Lung (tissue), 12 donors: ENCODE measurements around the gene STX17. TPM values are rescaled to one million over a fixed set of nuclear protein-coding genes. Genes with fewer than 3 reads are reported as not detected.

Experiments used
- ATAC-seq: fragments of 200-7000 bp; cut with Tn5 transposase; one replicate; pipeline ENCODE4 v1.9.1; 2020; ENCODE audit warnings: moderate number of reproducible peaks; ENCODE audit not compliant: insufficient read depth, low FRiP score
- DNase-seq, 3 donors: peaks; one replicate each; pipeline ENCODE4 v3.0.0-alpha.2; 2013 to 2017
- H3K27ac ChIP-seq, 2 donors: one replicate each; pipeline ENCODE4 v1.5.1; 2013; ENCODE audit warnings: mild to moderate bottlenecking in 2 of 2, moderate library complexity in 2 of 2, control low read depth in 1 of 2, inconsistent platforms in 1 of 2, low read depth in 1 of 2, low read length in 1 of 2
- H3K27me3 ChIP-seq, 3 donors: one replicate each; pipeline ENCODE4 v1.5.1; 2013; ENCODE audit warnings: low read length in 2 of 3; ENCODE audit not compliant: control insufficient read depth in 3 of 3, insufficient read depth in 3 of 3
- H3K36me3 ChIP-seq, 4 donors: one replicate each; pipeline ENCODE4 v1.5.1; 2013; ENCODE audit warnings: low read length in 4 of 4, mild to moderate bottlenecking in 1 of 4, moderate library complexity in 1 of 4; ENCODE audit not compliant: control insufficient read depth in 4 of 4, insufficient read depth in 4 of 4
- H3K4me1 ChIP-seq, 5 donors: one replicate each; pipeline ENCODE4 v1.5.1; 2013; ENCODE audit warnings: low read length in 5 of 5, mild to moderate bottlenecking in 2 of 5, moderate library complexity in 1 of 5; ENCODE audit not compliant: control insufficient read depth in 5 of 5, insufficient read depth in 5 of 5
- H3K4me3 ChIP-seq: one replicate; pipeline ENCODE4 v1.5.1; 2013; ENCODE audit warnings: mild to moderate bottlenecking, control low read depth, moderate library complexity
- H3K9ac ChIP-seq, 2 donors: one replicate each; pipeline ENCODE4 v1.5.1; 2013; ENCODE audit warnings: low read length in 2 of 2, control low read depth in 1 of 2; ENCODE audit not compliant: insufficient read depth in 1 of 2
- H3K9me3 ChIP-seq, 4 donors: one replicate each; pipeline ENCODE4 v1.5.1; 2013; ENCODE audit warnings: low read length in 3 of 4, mild to moderate bottlenecking in 1 of 4, moderate library complexity in 1 of 4; ENCODE audit not compliant: control insufficient read depth in 4 of 4, insufficient read depth in 3 of 4
- WGBS, 2 donors: extraction: QIAGEN DNeasy Blood & Tissue Kit; methylation state at CpG; one replicate each; pipeline ENCODE4 v1.1.7; 2013; 5-methylcytosine and 5-hydroxymethylcytosine counted together
- polyA plus RNA-seq, 2 donors: library from polyadenylated mRNA; stranded (reverse); fragments of 200-250 nt; gene quantifications; one replicate each; pipeline ENCODE4 v1.2.1, GENCODE V29; 2013
- total RNA-seq, 2 donors: library from RNA; depleted of rRNA in 1 of 2; stranded (reverse); fragments of >200 nt in 1 of 2; gene quantifications; one replicate each; pipeline ENCODE4 v1.2.1, GENCODE V29; 2014 to 2021
- TF ChIP-seq, protein P1 (sequence below): IDR thresholded peaks from 2 replicates; pipeline ENCODE4 v1.5.1; 2012; ENCODE audit warnings: mild to moderate bottlenecking; ENCODE audit errors: control extremely low read depth, extremely low read depth
- donor health status: control.
- donor health status: control.
- donor health status: Bipolar disorder and iron deficiency.
- donor health status: healthy.
- donor health status: DM: yes; HTN: yes; CAD: no.

The STX17 gene
- total and polyA plus RNA-seq, 4 donors = 4.7 to 55.0 (median 18.7) TPM

DNA sequence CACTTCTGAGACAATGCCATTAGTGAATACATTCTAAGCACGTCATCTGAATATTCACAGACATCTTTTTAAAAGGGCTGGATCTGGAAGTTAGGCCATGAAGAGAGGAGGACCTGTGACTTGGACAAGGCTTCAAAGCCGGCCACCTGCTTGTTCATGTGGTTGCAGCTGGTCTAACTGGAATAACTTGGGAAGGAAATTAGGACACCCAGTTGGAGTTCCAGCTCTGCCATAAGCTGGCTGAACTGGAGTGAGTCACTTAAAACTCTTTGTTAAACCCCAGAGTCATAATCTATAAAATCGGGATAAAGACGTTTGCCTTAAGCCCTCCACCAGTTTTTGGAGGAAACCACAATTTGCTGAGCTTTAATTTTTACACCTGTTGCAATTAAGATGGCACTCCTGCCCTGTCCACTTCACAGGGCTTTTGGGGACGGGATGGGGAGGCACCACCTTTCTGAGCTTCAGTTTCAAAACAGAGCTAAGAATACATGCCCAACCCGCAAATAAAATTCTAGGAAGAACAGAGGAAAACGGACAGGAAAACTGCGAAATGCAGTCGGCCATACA is 536 bp upstream of the STX17 start:
- Histone ChIP-seq H3K27me3 (no peaks in the 10 kb centered on the region), H3K27ac (peak overlapping the region in 1 of 2 donors; percentile 18), H3K4me3 (peak overlapping the region; percentile 92), H3K9me3 (no peaks in the 10 kb centered on the region), H3K9ac (peak overlapping the region in 1 of 2 donors; percentile 73), H3K36me3 (no peaks in the 10 kb centered on the region), H3K4me1 (peaks cover 0 to 14% (median 3%) of the 10 kb centered on the region in 5 donors)
- TF ChIP-seq, protein P1, sequence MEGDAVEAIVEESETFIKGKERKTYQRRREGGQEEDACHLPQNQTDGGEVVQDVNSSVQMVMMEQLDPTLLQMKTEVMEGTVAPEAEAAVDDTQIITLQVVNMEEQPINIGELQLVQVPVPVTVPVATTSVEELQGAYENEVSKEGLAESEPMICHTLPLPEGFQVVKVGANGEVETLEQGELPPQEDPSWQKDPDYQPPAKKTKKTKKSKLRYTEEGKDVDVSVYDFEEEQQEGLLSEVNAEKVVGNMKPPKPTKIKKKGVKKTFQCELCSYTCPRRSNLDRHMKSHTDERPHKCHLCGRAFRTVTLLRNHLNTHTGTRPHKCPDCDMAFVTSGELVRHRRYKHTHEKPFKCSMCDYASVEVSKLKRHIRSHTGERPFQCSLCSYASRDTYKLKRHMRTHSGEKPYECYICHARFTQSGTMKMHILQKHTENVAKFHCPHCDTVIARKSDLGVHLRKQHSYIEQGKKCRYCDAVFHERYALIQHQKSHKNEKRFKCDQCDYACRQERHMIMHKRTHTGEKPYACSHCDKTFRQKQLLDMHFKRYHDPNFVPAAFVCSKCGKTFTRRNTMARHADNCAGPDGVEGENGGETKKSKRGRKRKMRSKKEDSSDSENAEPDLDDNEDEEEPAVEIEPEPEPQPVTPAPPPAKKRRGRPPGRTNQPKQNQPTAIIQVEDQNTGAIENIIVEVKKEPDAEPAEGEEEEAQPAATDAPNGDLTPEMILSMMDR = no peak
- ATAC-seq = no peak
- 17 to 22% methylated on average over 9 of the region's 9 CpGs for WGBS, 2 donors
- DNase-seq = peak in 2 of 3 donors; percentile 18 to 38

GRCh38 chr9:99907208-99907532 is 716 bp downstream of the STX17 start:
- no peaks in the 10 kb centered on the region for H3K27me3 ChIP-seq
- peak overlapping the region; percentile 90 to 96 for H3K9ac ChIP-seq
- TF ChIP-seq, protein P1 = no peak
- peak overlapping the region; percentile 92 for H3K4me3 ChIP-seq
- peaks cover 0 to 14% (median 3%) of the 10 kb centered on the region in 5 donors for H3K4me1 ChIP-seq
- no peaks in the 10 kb centered on the region for H3K9me3 ChIP-seq
- ATAC-seq (no peak), DNase-seq (no peak)
- no peaks in the 10 kb centered on the region for H3K36me3 ChIP-seq
- WGBS, 2 donors = 2 to 7% methylated on average over 9 of the region's 9 CpGs
- H3K27ac ChIP-seq = peak overlapping the region; percentile 95 to 99

GRCh38 chr9:99911600-99911999 is 5.1 kb downstream of the STX17 start:
- 96 to 99% methylated on average over 7 of the region's 7 CpGs for WGBS, 2 donors
- H3K4me1 ChIP-seq = peaks cover 0 to 10% (median 3%) of the 10 kb centered on the region in 5 donors
- H3K36me3 ChIP-seq = peaks cover 4 to 6% (median 5%) of the 10 kb centered on the region in 4 donors
- no peaks in the 10 kb centered on the region for H3K27me3 ChIP-seq
- DNase-seq (no peak), ATAC-seq (no peak)
- H3K9ac ChIP-seq = no peak overlapping the region
- H3K4me3 ChIP-seq = no peak overlapping the region
- TF ChIP-seq, protein P1 = no peak
- no peaks in the 10 kb centered on the region for H3K9me3 ChIP-seq
- H3K27ac ChIP-seq = no peak overlapping the region

DNA sequence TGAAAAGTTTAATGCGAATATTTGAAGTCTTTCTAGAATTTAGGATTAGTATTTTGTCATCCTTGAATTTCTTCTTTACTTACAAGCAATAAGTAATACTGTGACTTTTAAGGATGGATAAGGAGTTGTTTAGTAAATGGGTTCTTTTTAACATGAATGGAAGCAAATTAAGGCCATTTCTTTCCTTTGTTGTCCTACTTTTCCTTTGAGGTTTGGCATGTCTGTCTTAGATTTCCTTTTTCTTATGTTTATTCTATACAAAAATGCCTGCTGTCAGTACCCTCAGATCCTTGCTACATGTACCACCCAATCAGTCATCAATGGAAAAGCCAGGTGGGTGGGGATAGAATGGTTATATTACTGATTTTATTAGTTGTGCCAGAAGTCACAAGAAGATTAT is 10.2 kb downstream of the STX17 start:
- Histone ChIP-seq H3K4me1 (no peaks in the 10 kb centered on the region), H3K9ac (no peak overlapping the region), H3K9me3 (no peaks in the 10 kb centered on the region), H3K4me3 (no peak overlapping the region), H3K36me3 (peaks cover 10 to 22% (median 14%) of the 10 kb centered on the region in 4 donors), H3K27ac (no peak overlapping the region), H3K27me3 (no peaks in the 10 kb centered on the region)
- ATAC-seq (no peak), DNase-seq (no peak)
- TF ChIP-seq, protein P1 = no peak
- 90 to 91% methylated on average over 1 of the region's 1 CpG for WGBS, 2 donors
